Hepatocyte (in vitro differentiated cells): ENCODE measurements around the gene OLFML3. TPM values are rescaled to one million over a fixed set of nuclear protein-coding genes. Genes with fewer than 3 reads are reported as not detected.

Experiments
- DNase-seq: peaks from one replicate; pipeline ENCODE4 v3.0.0-alpha.2; 2016; ENCODE audit warnings: low spot score
- H2AFZ ChIP-seq: fragments of 200-600 bp; sonication (generic); 2 replicates; pipeline ENCODE4 v1.6.0; 2016; ENCODE audit warnings: antibody characterized with exemption, mild to moderate bottlenecking
- H3K27ac ChIP-seq: fragments of 200-600 bp; sonication (generic); 2 replicates; pipeline ENCODE4 v1.5.1; 2016; ENCODE audit warnings: mild to moderate bottlenecking
- H3K27me3 ChIP-seq: fragments of 200-600 bp; sonication (generic); 2 replicates; pipeline ENCODE4 v1.6.1; 2016
- H3K36me3 ChIP-seq: fragments of 200-600 bp; sonication (generic); replicated peaks from 2 replicates; pipeline ENCODE4 v1.5.1; 2016; ENCODE audit warnings: low read depth; ENCODE audit not compliant: insufficient read depth
- H3K4me1 ChIP-seq: fragments of 200-600 bp; sonication (generic); 2 replicates; pipeline ENCODE4 v1.5.1; 2016; ENCODE audit warnings: mild to moderate bottlenecking, moderate library complexity; ENCODE audit not compliant: insufficient read depth
- H3K4me2 ChIP-seq: fragments of 200-600 bp; sonication (generic); 2 replicates; pipeline ENCODE4 v1.6.0; 2016
- H3K4me3 ChIP-seq: fragments of 200-600 bp; sonication (generic); 2 replicates; pipeline ENCODE4 v1.5.1; 2016; ENCODE audit warnings: mild to moderate bottlenecking
- H3K79me2 ChIP-seq: fragments of 200-600 bp; sonication (generic); 2 replicates; pipeline ENCODE4 v1.6.0; 2017; ENCODE audit warnings: mild to moderate bottlenecking
- H3K9me2 ChIP-seq: fragments of 200-600 bp; sonication (generic); replicated peaks from 2 replicates; pipeline ENCODE4 v1.6.0; 2017; ENCODE audit warnings: mild to moderate bottlenecking; ENCODE audit not compliant: insufficient read depth
- H3K9me3 ChIP-seq: fragments of 200-600 bp; sonication (generic); 2 replicates; pipeline ENCODE4 v1.5.1; 2016; ENCODE audit warnings: low read depth, mild to moderate bottlenecking
- H4K20me1 ChIP-seq: fragments of 200-600 bp; sonication (generic); 2 replicates; pipeline ENCODE4 v1.6.0; 2016; ENCODE audit warnings: mild to moderate bottlenecking; ENCODE audit not compliant: insufficient read depth, poor library complexity, severe bottlenecking
- CTCF ChIP-seq: fragments of 200-600 bp; sonication (generic); IDR thresholded peaks from 2 replicates; pipeline ENCODE4 v1.5.1; 2016; ENCODE audit warnings: antibody characterized with exemption, mild to moderate bottlenecking; ENCODE audit not compliant: poor library complexity
- EZH2 ChIP-seq: fragments of 200-600 bp; sonication (generic); IDR thresholded peaks from 2 replicates; pipeline ENCODE4 v1.6.1; 2016; ENCODE audit warnings: antibody characterized with exemption, mild to moderate bottlenecking, borderline replicate concordance
- EZH2phosphoT487 ChIP-seq: fragments of 200-600 bp; sonication (generic); IDR thresholded peaks from one replicate; pipeline ENCODE4 v1.6.1; 2018; ENCODE audit warnings: antibody characterized with exemption, mild to moderate bottlenecking, low read depth, moderate library complexity; ENCODE audit not compliant: unreplicated experiment, severe bottlenecking
- WGBS: methylation state at CpG from one replicate; pipeline ENCODE4 v1.1.6; 2016; ENCODE audit warnings: low lambda C conversion rate; ENCODE audit errors: missing lambda C conversion rate; 5-methylcytosine and 5-hydroxymethylcytosine counted together
- polyA plus RNA-seq: library from polyadenylated mRNA; unstranded; fragments of >200 nt; fragmentation: Nextera tagmentation; extraction: Ambion mirVana; gene quantifications from 2 replicates; pipeline ENCODE4 v1.2.1, GENCODE V29; 2016
- total RNA-seq: library from RNA; depleted of rRNA; stranded (reverse); fragments of >200 nt; gene quantifications from 2 replicates; pipeline ENCODE4 v1.2.3, GENCODE V29; 2014

OLFML3 gene
- total and polyA plus RNA-seq, 2 experiments from 2014 or later, result 441 to 494 TPM

GRCh38 chr1:113963281-113963906 is 15.9 kb upstream of the OLFML3 start:
- H3K4me2 ChIP-seq, result no peak overlapping the region
- no peak for DNase-seq
- no peak overlapping the region for H3K27ac ChIP-seq
- H3K79me2 ChIP-seq, result no peaks in the 10 kb centered on the region
- no peaks in the 10 kb centered on the region for H4K20me1 ChIP-seq
- H3K27me3 ChIP-seq, result no peaks in the 10 kb centered on the region
- no peaks in the 10 kb centered on the region for H3K4me1 ChIP-seq
- H2AFZ ChIP-seq, result no peak overlapping the region
- peaks cover 4% of the 10 kb centered on the region for H3K36me3 ChIP-seq
- WGBS, result 97% methylated on average over 12 of the region's 12 CpGs
- TF ChIP-seq EZH2phosphoT487, result no peak
- no peak for TF ChIP-seq EZH2
- no peak for TF ChIP-seq CTCF
- H3K9me3 ChIP-seq, result no peaks in the 10 kb centered on the region
- no peaks in the 10 kb centered on the region for H3K9me2 ChIP-seq
- no peak overlapping the region for H3K4me3 ChIP-seq

GRCh38 chr1:113965703-113966412 is 13.4 kb upstream of the OLFML3 start:
- Histone ChIP-seq H3K79me2 (no peaks in the 10 kb centered on the region), H3K4me3 (no peak overlapping the region), H3K27me3 (no peaks in the 10 kb centered on the region), H3K9me3 (no peaks in the 10 kb centered on the region), H4K20me1 (no peaks in the 10 kb centered on the region), H2AFZ (no peak overlapping the region), H3K9me2 (no peaks in the 10 kb centered on the region), H3K27ac (no peak overlapping the region), H3K4me1 (no peaks in the 10 kb centered on the region), H3K36me3 (peaks cover 4% of the 10 kb centered on the region), H3K4me2 (no peak overlapping the region)
- WGBS, result 90% methylated on average over 4 of the region's 4 CpGs
- DNase-seq, result no peak
- no peak for TF ChIP-seq EZH2

GRCh38 chr1:113972954-113973353 is 6.3 kb upstream of the OLFML3 start:
- Histone ChIP-seq H3K4me3 (no peak overlapping the region), H4K20me1 (no peaks in the 10 kb centered on the region), H3K27ac (no peak overlapping the region), H3K36me3 (no peaks in the 10 kb centered on the region), H3K4me1 (peaks cover 7% of the 10 kb centered on the region), H2AFZ (no peak overlapping the region), H3K9me3 (no peaks in the 10 kb centered on the region), H3K79me2 (no peaks in the 10 kb centered on the region), H3K4me2 (no peak overlapping the region), H3K9me2 (no peaks in the 10 kb centered on the region), H3K27me3 (no peaks in the 10 kb centered on the region)
- WGBS, result 95% methylated on average over 9 of the region's 9 CpGs
- DNase-seq, result no peak
- TF ChIP-seq EZH2phosphoT487 (no peak), EZH2 (no peak), CTCF (no peak)

GRCh38 chr1:113975211-113975895 is 3.9 kb upstream of the OLFML3 start:
- peaks cover 2% of the 10 kb centered on the region for H3K79me2 ChIP-seq
- no peak overlapping the region for H3K27ac ChIP-seq
- H3K36me3 ChIP-seq, result no peaks in the 10 kb centered on the region
- 81% methylated on average over 4 of the region's 4 CpGs for WGBS
- H3K9me2 ChIP-seq, result no peaks in the 10 kb centered on the region
- no peaks in the 10 kb centered on the region for H3K27me3 ChIP-seq
- peaks cover 18% of the 10 kb centered on the region for H3K4me1 ChIP-seq
- TF ChIP-seq EZH2phosphoT487 (no peak), EZH2 (no peak), CTCF (no peak)
- H3K4me3 ChIP-seq, result no peak overlapping the region
- no peaks in the 10 kb centered on the region for H4K20me1 ChIP-seq
- H3K4me2 ChIP-seq, result no peak overlapping the region
- no peak for DNase-seq
- H2AFZ ChIP-seq, result no peak overlapping the region
- H3K9me3 ChIP-seq, result no peaks in the 10 kb centered on the region
